NOMO-1 treated with DMSO at 0.1 percent for 48 hours (cell line): ENCODE results near the gene LRP2.

ENCODE experiments used
- DNase-seq: peaks from one replicate; lab custom pipeline; 2025; ENCODE audit not compliant: unreplicated experiment; lab: John Stamatoyannopoulos, UW

The LRP2 gene

DNA sequence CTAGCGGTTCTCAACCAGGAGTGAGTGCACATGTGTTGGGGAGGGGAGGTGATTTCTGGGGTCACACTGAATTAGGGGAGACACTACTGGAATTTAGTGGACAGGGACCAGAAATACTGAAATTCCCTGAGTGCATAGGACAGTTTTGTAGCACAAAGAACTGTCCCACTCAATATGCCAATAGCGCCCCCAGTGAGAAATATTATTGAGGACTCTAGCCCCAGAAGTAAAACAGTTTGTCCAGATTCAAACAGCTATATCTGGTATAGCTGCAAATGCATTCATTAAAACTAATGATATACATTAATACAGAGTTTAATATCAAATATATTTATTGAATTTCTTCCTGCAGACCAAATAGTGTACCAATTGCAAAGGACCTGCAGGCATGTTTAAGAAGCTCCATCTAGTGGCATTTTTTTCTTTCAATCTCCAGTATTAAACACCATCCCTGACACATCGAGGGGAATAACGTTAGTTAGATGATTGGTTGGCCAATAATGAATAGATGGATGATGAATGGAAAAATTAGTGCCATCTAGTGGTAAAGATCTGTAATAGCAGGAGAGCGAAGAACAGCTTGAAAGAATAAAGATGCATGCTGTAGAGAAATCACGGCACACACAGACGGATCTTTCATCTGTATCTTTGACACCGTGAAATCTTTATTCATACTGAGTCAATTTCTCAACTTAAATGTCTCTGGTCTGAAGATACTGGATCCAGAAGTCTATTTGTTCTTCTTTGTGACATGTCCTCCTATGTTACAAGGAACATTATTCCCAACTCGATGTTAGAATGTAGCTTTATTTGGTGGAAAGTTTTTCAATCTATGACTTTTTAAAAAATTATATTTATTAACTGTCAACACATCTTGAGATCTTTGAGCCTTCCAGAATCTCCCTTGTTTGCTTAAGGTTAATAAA, 230.5 kb downstream of the LRP2 start:
- DNase-seq = peak; percentile 70

DNA sequence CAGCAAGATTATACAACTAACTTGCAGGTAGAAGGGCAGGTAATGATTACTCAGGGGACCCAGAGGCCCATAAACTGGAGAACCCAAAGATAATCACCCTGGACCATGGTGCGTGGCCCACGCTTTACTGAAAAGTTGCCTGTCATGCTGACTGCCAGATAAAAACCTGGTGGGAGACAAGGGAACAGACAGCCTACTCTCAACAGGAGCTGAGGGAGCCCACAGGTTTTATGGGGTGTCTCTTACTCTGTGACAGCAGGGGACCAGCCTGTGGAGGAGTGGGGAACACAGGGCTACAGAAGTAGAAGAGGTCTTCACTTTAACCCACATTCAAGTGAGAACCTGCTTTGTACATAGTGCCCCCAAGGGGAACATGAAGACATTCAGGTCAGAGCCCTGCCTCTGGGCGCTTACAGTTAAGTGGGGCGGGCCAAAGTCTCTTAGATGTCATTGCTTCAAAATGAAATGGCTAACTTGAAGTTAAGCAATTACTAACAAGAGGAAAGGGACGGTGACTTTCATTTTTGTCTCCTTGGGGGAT, 232.6 kb downstream of the LRP2 start:
- DNase-seq = peak; percentile 21

DNA sequence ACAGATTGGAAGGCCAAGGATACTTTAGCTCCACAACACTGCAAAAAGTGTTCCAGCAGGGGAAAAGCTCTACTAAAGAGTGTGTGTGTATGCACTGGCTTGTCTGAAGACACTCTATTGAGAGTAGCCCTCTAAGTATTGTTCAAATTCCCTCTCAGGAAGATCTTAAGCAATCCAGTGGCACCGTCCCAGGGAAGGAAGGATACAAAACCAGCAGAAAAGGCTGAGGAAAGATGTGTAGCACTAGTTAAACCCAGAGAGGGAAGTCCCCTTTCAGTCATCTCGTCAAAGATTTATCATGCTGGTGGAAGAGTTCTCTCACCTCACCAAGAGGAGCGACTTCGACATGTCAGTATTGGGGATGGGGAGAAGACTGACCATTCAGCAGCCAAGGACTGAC, 242.5 kb downstream of the LRP2 start:
- DNase-seq = no peak

DNA sequence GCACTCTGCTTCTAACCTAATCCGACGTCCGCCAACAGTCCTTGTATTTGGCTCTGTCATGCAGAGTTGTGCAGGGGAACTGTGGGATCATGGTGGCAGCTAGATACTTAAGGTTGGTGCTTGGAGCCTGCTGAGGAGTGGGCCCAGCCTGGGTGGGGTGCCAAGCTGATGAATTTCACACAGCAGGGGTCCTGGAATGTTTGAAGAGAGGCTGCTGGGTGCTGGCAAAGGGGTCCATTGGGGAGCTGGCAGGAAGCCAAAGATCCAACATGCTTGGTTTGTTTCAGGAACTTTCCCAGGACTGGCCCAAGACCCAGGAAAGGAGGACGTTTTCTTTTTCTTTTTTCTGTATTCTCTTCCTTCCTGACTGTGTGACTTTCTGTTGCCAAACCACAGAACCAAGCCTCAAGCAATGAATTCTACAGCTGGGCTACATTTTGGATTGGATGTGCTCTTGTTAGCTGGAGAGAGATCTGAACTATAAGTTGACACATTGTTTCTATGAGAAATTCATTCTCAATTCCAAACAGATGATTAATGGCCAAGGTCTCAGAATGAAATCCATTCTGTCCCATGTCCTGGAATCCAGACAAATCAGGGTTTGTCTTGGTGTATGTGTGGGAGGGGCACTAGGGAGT, 243.1 kb downstream of the LRP2 start:
- no peak for DNase-seq

DNA sequence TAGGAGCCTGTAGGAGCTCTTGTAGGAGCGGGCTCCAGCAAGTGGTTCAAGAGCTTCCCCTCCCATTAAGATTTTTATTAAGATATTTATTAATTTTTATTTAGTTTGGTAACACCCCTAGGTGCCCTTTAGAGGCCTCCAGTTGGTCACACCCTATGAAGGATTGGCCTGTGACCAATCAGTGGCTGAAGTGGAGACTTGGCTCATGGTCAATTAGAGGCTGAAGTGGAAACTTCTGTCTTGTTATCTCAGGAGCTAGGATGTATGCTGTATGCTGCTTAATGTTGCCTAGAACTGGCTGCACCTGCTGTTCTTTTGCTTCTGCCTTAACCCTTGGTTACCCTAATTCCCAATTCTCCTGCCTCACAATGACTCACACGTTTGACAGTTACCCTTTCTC, 244.3 kb downstream of the LRP2 start:
- DNase-seq = no peak

DNA sequence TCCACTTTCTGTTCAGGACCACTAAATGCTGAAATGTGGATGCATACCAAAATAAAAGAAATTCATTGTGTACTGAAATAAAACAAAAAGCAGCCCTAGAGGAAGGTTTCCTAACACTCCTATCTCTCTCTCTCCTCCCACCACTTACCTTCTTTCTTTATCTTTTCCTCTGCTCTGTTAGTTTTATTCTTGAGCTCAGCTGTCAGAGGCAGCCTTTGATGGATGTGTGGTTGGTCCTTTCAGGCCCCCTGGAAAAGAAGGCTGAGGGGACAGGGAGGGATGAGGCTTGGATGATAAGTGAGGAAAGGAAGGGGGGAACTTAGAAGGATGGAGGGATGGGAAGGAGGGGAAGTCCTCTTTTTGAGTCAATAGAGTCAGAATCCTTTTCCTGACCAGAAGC, 245.3 kb downstream of the LRP2 start:
- DNase-seq = no peak

DNA sequence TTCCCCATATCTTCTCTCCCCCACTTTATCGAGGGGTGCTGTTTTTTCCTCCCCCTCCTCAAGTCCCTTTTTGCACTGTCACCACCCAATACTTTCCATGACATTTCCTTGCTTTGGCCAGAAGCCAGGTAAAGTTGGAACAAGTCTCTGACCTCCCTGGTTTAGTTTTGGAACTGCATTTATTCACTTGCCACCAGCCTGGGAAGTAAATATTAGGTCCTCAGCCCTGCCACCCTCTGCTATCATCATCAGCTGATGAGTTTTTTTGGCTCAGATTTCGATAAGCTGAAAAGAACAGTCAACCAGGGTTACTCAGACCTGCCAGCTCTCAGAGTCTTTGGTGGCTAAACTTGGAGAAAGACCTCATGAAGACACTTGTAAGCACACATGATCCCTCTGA, 246.0 kb downstream of the LRP2 start:
- DNase-seq = no peak

DNA sequence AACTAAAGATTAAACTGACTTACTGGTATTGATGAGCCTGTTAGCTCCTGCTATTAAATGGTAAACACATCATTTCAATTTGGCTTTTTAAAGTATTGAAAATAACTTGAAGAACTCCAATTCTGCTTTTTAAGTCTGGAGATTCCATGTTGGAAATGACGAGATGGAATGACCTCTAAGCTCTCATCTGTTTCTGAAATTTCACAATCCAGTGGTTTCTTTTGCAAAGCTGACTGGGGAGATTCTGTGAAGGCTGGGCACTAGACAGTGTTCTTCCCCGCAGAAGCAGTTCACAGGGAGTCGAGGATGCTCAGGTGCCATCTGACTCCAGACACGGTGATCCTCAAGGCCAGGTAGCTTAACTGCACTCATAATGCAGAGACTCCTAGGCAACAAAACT, 248.3 kb downstream of the LRP2 start:
- DNase-seq = peak; percentile 27

DNA sequence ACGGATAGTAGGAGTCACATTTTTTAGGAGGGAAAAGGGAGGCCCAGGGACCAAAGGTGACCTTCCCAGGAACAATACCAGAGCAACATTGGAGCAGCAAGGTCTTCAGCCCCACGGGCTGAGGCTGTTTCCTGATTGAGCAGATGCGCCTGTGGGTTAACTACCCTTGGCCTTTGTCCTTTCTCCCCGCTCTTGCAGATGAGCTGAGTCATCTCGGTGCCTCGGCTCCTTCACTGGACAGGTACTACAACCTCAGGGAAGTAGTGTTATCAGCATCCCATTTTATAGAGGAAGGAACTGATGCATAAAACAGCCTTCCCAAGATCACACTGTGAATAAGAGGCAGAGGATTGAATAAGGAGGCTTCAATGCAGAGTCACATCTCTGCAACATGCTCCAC, 249.5 kb downstream of the LRP2 start:
- no peak for DNase-seq

DNA sequence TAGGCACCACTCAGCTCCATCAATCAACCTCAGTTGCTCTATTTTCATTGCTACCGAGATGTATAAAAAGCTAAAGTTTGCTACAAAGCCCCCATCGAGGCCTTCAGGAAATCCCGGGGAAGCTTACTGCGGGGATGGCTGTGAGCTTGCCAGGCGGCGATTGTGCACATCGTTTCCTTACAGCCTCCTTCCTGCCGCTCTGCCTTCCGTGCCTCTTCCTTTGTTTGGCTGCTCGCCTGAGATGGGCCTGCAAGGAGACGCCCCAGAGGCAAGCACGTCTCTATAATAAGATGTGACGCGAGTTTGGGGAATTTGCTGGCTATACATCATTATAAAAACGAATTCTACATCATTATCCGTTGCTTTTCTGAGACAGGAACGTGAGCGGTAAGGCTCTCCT, 251.4 kb downstream of the LRP2 start:
- no peak for DNase-seq

DNA sequence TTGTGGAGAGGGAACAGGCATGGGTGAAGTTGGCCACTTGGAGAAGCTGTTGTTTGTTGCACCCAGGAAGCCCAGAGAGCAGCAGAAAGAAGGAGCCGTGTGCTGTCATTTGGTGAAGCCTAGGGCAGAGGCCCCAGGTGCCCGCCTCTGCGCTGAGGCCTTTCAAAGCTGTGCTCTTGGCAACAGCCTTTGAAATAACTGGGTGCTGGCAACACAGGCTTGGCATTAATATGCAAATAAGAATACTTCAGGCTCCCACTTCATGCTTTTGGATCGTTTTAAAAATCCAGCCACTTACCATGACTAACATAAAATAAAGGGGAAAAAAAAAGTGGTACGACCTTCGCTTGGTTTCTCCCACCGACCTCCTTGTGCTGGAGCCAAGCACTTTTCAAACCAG, 251.9 kb downstream of the LRP2 start:
- no peak for DNase-seq

DNA sequence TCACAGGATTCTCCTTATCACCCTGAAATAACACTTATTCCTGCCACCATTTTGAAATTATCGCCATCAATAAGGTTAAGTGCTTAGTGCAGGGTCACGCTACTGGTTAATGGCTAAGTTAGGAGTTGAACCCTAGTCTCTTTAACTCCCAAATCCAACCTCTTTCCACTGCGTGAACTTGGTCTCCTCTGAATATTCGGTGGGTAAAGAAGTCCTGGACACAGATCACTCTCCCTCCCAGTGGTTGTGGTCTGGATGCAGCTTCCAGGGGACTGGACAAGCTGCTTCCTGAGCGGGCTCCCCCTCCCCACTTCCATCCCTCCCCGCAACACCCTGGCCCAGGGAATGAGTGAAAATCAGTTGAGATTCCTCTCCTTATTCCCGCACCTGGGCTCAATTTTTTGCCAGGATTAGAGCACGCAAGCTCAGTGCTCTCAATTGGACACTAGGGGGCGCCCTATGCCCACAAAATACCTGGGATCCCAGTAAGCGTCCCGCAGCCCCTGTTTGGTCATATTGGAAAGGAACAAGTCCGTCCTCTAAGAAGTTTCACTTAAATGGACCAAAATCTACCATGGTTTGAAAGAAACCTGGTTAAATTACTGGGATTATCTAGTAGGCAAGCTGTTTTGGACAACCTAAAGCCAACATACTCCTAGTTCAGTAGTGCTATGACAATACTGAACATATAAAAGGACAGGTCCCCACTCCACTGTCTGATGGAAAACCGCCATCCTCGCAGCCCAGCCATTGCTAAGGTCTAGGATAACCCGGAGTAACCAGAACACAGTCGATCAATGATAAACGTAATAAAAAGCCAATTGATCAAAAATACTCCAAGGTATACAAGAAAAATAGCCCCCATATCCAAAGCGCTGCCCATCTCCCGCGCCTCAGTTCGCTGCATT, 252.6 kb downstream of the LRP2 start:
- DNase-seq = peak; percentile 72

DNA sequence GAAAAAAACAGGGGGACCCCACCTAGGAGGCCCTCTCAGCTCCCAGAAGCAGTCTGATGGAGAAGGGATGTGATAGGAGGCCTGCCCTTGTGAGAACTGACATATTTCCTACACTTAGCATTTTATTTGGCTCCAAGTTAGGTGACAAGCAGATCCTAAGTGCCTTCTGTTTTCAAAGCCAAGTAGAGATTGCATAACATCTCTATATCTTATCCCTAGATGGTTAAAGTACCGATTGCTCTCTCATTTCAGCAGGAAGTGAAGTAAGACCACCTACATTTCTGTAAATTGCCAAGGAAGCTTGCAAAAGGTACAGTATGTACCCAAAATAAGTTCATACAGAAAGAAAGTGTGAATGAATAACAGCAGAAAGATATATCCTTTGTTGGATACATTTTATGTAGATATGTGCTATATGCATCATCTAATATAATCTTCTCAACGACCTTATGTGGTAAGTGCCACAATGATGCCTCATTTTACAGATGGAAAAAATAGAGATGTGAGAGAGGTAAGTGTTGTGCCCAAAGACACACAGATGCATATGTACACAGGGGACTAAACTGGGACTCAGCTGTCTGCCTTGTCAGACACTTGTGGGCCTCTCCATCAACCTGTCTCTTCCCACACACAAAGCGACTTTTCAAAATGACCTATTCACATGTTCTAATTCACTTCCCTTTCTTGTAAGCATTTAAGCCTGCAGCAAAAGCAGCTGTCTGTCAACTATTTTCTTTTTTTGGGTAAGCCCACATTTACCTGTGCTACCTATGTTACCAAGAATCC, 254.0 kb downstream of the LRP2 start:
- DNase-seq = peak; percentile 64

DNA sequence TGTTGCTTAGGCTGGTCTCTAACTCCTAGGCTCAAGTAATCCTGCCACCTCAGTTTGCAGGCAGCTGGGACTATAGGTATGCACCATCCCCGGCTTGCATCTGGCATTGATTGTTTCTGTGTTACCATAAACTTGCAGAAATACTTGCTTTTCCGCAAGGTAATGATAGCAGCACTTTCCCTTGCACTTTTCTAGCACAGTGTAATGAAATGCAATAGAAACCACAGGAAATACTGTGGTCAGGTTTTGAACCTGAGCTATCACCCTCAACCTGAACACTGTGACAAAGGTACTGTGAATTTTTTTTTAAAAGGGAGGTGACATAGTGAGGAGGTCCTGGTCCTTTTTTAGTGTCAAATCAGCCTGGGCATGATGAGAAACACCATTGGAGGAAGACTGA, 254.7 kb downstream of the LRP2 start:
- peak; percentile 66 for DNase-seq

DNA sequence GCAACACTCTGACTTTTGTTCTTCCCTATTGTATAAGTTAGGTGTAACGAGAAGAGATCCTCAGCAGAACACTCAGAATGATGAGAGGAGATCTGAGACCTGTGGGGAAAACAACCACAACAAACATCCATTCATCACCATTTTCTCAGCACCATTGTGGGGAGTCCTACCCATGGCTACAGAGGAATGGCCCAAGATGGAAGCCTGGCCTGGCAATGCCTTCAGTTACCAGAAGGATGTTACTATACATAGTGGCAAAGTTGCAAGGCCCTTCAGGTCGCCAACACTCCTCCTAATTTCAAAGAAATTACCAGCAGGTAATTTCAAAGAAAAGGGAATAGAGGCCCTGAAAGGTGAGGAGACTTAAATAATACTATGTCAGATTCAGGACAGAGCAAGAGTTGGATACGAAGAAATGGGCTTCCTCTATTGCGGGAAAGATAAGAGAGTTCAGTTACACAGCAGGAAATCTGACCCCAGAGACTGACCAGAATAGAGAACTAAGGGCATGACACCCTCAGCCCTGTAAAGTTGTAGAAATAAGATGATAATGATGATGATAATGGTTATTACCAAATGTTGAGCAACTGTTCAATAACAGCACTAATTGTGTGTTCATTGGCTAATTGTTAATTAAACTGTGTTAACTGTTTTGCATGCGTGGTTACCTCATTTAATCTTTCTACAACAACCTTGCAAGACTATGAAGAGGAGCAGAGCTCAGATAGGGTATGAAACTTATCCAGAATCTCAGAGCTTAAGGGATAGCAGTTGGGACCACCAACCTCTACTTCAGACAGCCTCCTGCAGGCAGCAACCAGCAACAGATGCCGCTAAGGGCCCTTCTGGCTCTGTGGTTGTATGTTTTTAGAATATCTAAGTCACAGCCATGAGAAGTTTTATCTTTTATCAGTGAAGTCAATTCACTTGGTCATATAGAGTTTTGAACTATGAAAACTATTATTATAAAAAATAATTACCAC, 255.5 kb downstream of the LRP2 start:
- peak; percentile 71 for DNase-seq

DNA sequence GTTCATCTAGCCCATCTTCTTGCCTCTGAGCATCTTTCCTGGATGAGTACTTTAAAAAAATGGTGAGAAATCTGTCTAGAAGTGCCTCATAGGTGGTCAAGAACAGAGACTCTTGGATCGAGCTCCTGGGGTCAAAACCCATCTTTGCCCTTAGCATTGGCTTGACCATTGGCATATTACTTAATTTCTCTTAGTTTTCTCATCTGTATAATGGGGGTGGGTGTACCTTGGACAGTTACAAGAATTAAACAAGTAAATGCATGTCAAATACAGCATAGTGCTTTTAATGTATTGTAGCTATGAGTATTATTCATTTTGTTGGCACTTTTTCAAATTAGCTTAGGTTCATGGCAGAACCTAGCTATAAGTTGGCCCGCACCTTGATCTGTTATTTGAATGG, 256.2 kb downstream of the LRP2 start:
- no peak for DNase-seq

DNA sequence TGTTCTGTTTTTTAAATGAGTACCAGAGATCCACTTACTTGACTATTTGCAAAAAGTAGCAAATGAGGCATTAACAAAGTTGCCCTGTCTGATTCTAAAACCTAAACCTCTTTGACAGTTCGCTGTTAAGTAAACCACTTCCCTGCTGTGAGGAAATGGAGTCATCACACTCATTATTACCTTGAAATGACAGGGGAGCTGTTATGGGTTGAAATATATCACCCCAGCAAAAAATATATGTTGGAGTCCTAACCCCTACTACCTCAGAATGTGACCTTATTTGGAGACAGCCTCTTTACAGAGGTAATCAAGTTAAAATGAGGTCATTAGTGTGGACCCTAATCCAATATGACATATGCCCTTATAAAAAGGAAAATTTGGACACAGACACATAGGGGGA, 256.9 kb downstream of the LRP2 start:
- peak; percentile 58 for DNase-seq

DNA sequence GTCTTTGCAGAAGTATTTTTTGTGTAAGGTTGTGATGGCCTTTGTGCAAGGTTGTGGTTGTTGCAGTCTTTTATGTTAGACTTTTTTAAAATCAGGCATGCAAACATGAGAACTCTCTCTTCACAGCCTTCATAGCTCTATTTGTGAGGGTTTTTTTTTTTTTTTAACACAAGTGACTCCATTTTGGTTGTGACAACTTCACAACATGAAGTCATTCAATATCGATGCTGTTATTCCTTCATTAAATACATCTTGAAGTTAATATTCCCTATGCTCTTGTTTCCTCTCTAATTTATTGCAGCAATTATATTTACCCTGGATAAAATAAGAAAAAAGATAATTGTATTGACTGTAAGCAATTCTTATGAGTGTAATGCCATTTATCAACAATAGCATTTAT, 257.5 kb downstream of the LRP2 start:
- no peak for DNase-seq

DNA sequence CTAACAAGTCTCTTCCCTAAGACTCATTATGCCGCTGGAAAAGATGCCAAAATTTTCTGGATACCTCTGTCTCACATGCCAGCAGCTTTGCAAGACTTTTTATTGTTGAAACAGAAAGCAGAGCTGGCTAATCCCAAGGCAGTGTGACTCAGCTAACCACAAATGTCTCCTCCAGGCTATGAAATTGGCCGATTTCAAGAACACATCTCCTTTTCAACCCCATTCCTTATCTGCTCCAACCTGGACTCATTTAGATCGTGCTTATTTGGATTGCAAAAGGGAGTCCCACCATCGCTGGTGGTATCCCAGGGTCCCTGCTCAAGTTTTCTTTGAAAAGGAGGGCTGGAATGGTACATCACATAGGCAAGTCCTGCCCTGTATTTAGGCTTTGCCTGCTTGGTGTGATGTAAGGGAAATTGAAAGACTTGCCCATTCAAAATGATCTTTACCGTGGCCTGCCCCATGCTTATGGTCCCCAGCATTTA, 266.7 kb downstream of the LRP2 start:
- DNase-seq = peak; percentile 72
